ENCODE measurements around the gene L3HYPDH.

Gene L3HYPDH

DNA sequence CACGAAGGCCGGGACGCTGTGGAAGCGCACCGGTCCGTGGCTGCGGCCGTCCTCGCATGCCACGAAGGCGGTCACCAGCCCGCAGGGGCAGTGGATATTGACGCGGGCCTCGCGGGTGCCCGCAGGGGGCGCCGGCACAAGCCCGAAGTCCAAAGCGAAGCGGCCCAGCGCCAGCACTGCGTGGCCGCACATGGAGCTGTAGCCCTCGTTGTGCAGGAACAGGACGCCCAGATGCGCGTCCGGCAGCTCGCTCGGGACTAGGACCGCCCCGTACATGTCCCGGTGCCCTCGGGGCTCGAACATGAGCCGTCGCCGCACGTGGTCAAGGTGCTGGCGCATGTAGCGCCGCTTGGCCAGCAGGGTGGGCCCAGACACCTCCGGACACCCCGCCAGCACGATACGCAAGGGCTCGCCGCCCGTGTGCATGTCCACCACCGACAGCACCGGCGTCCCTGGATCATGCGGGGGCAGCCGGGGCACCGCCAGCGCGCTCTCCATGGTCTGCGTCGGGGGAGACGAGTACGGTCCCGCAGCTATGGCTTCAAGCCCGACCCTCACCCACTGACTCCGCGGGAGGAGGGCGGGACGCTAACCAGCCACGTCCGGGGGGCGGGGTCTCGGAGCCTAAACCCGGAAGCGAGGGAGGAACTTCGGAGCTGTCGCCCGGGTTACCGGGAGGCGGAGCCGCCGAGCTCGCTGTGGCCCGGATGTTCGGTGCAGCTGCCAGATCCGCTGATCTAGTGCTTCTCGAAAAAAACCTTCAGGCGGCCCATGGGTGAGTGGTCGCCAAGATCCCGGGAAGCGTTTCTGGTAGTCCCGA, at the start of gene L3HYPDH, which contains the start of gene JKAMP:
L3HYPDH (minus strand) TSS at position 590 of the 820 bp plus-strand sequence; CDS start at position 498, 92 bp downstream.
JKAMP (plus strand) TSS at position 699 of the 820 bp plus-strand sequence; CDS start at position 772, 73 bp downstream.
- DNase-seq = peak; percentile 96

DNA sequence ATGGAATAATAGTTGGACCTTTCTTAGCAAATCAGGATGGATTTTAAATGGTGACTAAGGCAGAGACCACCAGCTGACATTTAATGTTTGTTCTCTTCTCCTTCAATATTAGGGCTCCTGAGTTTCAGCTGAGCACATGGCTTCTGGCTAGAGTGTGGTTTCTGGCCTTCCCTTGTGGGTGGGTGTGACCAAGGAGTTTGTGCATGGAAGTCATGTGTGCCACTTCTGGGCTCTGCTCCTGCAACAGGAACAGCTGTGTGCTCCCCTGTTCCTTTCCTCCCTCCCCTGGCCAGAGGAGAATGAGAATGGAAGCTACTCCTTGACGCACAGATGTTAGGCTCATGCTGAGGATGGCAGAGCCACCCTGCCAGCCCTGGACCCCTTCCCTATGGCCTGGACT, 48.2 kb upstream of the L3HYPDH start:
- no peak for DNase-seq

DNA sequence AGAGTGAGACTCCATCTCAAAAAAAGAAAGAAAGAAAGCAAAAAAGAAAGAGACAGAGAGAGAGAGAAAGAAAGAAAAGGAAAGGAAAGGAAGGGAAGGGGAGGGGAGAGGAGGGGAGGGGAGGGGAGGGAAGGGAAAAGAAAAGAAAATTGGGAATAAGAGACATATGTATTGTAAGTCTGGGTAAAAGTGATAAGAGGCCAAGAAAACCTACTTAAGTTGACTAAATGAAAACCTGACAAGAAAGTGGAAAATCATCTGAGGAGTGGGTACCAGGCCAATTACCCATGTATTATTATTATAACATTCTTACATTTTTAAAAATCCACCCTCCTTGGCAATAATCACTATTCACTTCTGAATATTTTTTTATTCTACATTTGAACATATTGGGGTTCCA, 46.1 kb upstream of the L3HYPDH start:
- DNase-seq = no peak

GRCh38 chr14:59529189-59529588, 45.0 kb upstream of the L3HYPDH start:
- no peak for DNase-seq

DNA sequence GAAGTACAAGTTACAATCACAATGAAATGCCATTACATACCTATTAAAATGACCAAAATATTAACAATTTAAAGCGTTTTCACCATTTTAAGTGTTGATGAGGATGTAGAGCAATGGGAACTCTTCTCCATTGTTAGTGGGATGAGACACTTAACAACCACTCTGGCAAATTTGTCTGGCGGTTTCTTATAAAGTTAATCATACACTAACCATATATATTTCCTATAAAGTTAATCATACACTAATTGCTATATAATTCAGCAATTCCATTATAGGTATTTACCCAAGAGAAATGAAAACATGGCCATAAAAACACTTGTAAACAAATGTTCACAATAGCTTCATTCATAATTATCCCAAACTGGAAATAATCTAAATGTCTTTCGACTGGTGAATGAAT, 36.0 kb upstream of the L3HYPDH start:
- no peak for DNase-seq

- DNase-seq = no peak
Observed at GRCh38 chr14:59511916-59512575, 27.8 kb upstream of the L3HYPDH start.

DNA sequence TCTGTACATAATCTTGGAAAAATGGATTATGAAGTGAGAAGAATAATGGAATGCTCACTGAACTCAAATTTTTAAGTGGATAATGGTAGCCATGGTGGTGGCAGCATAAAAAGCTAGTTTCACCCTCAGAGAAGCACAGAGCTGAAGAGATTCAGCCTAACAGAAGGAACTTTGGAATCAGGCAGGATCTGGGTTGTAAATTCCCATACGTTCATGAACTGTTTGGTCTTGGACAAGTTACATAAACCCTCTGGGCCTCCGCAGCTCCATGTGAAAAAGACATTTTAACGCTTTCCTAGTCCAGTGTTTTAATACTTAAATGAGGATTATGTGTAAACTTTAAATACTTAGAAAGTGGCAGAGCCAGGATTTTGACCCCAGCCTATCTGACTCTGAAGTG, 26.8 kb upstream of the L3HYPDH start:
- no peak for DNase-seq

DNA sequence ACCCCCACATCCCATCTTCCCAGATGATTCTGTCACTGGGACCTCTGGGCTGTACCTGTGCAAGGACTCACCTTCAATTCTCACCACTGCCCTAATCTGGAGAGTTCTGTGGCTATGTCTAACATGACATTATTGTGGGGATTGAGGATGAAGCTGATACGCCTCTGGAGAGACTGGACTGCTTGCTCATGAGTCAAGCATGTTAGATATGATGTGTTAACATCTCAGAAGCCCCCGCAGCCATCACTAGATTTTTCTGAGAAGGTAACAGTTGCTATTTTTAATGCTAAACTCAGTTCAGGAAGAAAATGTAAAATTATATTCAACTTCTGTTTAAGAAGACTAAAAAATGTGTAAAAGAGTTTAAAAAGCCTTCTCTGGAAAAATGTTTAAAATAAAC, 25.8 kb upstream of the L3HYPDH start:
- DNase-seq = no peak

DNA sequence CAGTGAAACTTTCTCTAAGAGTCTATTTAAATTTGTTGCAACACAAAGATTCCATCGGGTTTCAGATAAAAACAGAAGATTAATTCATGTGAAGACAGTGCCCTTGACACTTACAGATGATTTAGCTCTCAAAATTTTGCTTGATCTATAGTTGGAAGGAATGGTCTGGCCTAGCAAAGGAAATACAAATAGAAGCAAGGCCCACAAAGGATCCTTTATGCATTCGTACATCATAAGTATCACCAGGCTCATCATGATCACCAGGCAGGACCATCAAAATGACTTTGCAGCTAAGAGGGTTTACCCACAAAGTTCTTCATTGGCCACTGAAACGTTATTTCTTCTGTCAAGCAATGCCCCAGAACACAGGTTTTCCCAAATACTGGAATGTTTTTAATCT, 24.9 kb upstream of the L3HYPDH start:
- DNase-seq = no peak

- no peak for DNase-seq
Observed at GRCh38 chr14:59507752-59508103, 23.5 kb upstream of the L3HYPDH start.

- DNase-seq = peak; percentile 1
Observed at GRCh38 chr14:59507063-59507751, 23.0 kb upstream of the L3HYPDH start.

DNA sequence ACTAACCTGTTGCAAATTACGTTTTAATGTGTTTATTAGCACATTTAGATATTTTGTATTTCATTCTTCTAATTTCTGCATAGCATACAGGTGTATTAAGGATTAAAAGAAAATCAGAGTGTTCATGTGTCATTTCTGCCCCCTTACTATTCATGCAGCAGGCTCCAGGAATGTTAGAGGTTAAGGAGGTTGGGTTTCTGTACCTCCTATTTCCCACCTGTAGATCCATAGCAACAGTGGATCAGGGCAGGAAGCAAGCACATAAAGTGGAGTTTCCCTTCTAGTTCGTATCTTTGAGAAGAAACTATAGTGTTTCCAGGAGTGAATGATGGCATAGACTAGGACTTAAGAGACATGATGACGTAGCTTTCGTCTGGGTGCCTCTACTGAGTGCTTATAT, 19.0 kb upstream of the L3HYPDH start:
- DNase-seq = no peak

DNA sequence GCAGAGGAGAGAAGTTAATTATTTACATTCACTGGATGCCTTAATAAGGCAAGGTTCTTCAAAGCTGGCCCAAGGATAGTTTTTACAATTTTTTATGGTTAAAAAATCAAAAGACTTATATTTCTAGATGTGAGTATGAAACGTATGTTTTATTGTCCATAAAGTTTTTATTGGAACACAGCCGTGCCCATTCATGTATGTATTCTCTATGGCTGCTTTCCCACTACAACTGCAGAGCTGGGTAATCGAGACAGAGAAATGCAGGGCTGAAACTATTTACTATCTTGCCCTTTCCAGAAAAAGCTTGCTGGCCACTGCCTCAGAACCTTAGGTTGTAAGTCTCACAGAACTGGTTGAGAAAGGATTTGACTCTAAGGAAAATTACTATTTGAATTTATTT, 16.5 kb upstream of the L3HYPDH start:
- no peak for DNase-seq

GRCh38 chr14:59492384-59492783, 8.2 kb upstream of the L3HYPDH start:
- DNase-seq = no peak

DNA sequence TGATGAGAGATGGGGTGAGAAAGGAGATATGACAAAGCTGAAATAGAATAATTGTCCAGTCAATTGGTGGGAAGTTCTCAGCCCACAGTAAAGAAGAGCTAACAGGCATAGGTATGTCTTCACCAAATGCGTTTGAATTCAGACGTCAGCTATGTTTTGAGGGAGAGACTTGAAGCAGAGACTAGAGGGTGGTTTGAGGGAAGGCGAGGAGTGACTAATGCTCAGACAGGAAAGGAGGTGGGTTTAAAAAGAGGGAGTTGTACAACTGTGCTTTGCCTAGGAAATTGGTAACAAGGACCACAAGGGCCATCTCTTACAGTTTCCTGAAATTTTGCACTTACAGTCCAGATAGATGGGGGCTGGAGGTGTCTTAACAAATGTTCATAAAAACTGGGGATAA, 6.5 kb upstream of the L3HYPDH start:
- DNase-seq = no peak

- DNase-seq = no peak
Observed at GRCh38 chr14:59484639-59485175, 499 bp upstream of the L3HYPDH start.

DNA sequence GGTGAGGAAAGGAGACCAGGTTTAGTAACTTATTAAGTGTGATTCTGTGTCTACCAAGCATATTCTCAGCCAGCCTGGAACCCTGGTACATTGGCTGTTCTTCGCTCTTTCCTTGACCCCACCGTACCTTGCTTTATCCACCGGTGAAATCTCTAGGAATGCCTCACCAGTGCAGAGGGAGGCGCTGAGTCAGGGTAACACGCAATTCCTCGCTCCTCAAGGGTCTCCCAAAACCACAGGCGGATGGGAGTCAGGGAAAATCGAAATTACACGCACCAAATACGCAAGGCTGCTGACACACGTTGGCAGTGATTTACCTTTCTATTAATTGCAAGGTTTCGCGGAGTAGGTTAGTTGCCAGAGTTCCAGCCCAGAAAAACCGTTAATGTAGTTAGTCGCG, 845 bp downstream of the L3HYPDH start:
- DNase-seq = peak; percentile 28

GRCh38 chr14:59482541-59483331, 1.5 kb downstream of the L3HYPDH start:
- peak; percentile 81 for DNase-seq

- DNase-seq = no peak
Observed at GRCh38 chr14:59481871-59482540, 2.2 kb downstream of the L3HYPDH start.

DNA sequence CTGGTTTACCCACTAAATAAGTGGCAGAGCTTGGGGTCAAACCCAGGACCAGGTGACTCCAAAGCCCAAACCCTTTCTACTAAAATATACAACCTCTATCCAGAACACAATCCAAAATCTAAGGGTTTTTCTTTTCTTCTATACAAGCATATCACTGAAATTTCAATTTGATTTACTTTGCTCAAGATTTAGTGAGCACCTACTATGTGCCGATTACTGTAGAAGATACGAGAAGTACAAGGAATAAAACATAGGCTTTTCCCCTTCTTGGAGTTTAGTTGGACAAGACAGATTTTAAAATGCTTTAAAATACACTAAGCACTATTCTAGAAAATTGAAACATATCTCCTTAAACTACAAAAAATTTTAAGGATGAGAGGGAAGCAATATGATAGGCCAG, 2.8 kb downstream of the L3HYPDH start:
- no peak for DNase-seq

DNA sequence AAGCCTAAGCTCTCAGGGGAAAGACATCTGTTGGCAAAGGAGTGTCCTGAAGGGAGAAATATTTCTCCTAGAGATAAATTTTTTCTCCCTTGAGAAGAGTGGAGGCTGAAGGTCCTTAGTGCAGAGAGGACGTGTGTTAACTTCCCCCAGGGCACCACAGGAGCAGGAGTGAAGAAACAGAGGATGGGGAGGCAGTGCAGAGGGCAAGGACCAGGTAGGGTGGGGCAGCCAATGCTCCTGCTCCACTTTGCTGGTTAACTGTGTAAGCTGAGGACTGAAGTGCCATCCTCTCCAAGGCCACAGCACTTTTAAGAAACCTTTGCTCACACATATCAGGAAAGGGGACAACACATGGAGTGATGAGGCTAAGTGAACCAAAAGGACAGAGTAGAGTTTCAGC, 4.0 kb downstream of the L3HYPDH start:
- DNase-seq = no peak

GRCh38 chr14:59478540-59478939, 5.7 kb downstream of the L3HYPDH start:
- DNase-seq = no peak

Measured in amniotic stem cell (primary cell).